Peyer's patch (tissue), 4 donors: ENCODE results near the gene MAP2K2.

Experiments used
- CTCF ChIP-seq, 6 experiments: fragments of 450-650 bp in 4 of 6; fragments of 200-600 bp in 2 of 6; sonication (generic) in 1 of 6; IDR thresholded peaks; one replicate each; pipeline ENCODE4 v1.5.1; 2017 to 2019; ENCODE audit warnings: antibody characterized with exemption in 6 of 6, mild to moderate bottlenecking in 3 of 6, moderate library complexity in 1 of 6
- POLR2A ChIP-seq, 2 donors: fragments of 450-650 bp; IDR thresholded peaks; one replicate each; pipeline ENCODE4 v1.5.1; 2017; ENCODE audit warnings: antibody characterized with exemption in 2 of 2, mild to moderate bottlenecking in 2 of 2, moderate library complexity in 2 of 2

DNA sequence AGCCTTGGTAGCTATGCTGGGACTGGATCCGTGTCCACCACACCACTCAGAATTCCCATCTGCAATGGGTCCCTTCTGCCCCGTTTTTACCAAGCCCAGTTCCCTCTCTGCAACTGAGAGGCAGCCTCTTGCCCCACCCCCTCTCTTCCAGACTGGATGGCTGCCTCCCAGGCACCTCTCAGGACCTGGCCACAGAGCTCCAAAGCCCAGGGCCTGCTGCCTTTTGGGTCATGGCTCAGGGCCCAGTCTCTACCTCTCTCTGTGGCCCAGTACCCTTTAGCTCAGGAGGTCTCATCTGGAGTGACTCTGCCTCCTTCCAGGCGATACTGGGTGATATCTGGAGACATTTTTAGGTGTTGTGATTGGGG lies 46.9 kb downstream of the MAP2K2 start:
- TF ChIP-seq CTCF (IDR thresholded peaks at IDR 0.05) (no peak), POLR2A (IDR thresholded peaks at IDR 0.05) (no peak)
